GM12872 (cell line): ENCODE data around the gene UPF2.

Source experiments
- CTCF ChIP-seq: IDR thresholded peaks from 3 replicates; pipeline ENCODE4 v1.5.1; 2011; ENCODE audit warnings: low read depth, mild to moderate bottlenecking, low read length, moderate library complexity; ENCODE audit not compliant: insufficient read depth

The UPF2 gene

GRCh38 chr10:12055732-12056131 is 13.1 kb upstream of the UPF2 start:
- TF ChIP-seq CTCF, result no peak

- no peak for TF ChIP-seq CTCF
These were observed 8.6 kb upstream of the UPF2 start for GRCh38 chr10:12051241-12051640.

- no peak for TF ChIP-seq CTCF
These were observed 7.9 kb upstream of the UPF2 start for GRCh38 chr10:12050528-12050927.

GRCh38 chr10:12048547-12048946 is 5.9 kb upstream of the UPF2 start:
- TF ChIP-seq CTCF, result no peak

GRCh38 chr10:12045596-12045995 is 3.0 kb upstream of the UPF2 start:
- no peak for TF ChIP-seq CTCF

- TF ChIP-seq CTCF, result no peak
These were observed 206 bp downstream of the UPF2 start for GRCh38 chr10:12042409-12042796.

- no peak for TF ChIP-seq CTCF
These were observed 722 bp downstream of the UPF2 start for GRCh38 chr10:12041766-12042408.
